Measurements from ENCODE around the gene RAB43. TPM values are rescaled to one million over a fixed set of nuclear protein-coding genes. Genes with fewer than 3 reads are reported as not detected.
"Not testable (repeated sequence)": the region's sequence is repeated elsewhere in the genome, so short reads cannot be mapped to it uniquely, and the experiment has no call there.

The RAB43 gene
- total RNA-seq, 1 donor from 2014 or later, result 11.4 TPM

- Mint-ChIP-seq H3K4me3 (no peak overlapping the region), H3K36me3 (ENCODE audit: low read depth) (peaks cover 12% of the 10 kb centered on the region), H3K4me1 (no peaks in the 10 kb centered on the region), H3K27me3 (ENCODE audit: low read depth) (no peaks in the 10 kb centered on the region), H3K9me3 (peaks cover 3% of the 10 kb centered on the region), H3K27ac (ENCODE audit: unreplicated experiment) (no peak overlapping the region)
- no peak for DNase-seq (ENCODE audit: low read depth, low spot score)
- no peak for TF ChIP-seq CTCF (conservative IDR thresholded peaks at IDR 0.05)
Measured at GRCh38 chr3:129100274-129100673, 21.3 kb downstream of the RAB43 start.

GRCh38 chr3:129095285-129095684 lies 26.3 kb downstream of the RAB43 start:
- Mint-ChIP-seq H3K4me3 (no peak overlapping the region), H3K4me1 (no peaks in the 10 kb centered on the region), H3K27ac (ENCODE audit: unreplicated experiment) (no peak overlapping the region), H3K27me3 (ENCODE audit: low read depth) (no peaks in the 10 kb centered on the region), H3K36me3 (ENCODE audit: low read depth) (peaks cover 12% of the 10 kb centered on the region), H3K9me3 (peaks cover 3% of the 10 kb centered on the region)
- no peak for DNase-seq (ENCODE audit: low read depth, low spot score)
- TF ChIP-seq CTCF (conservative IDR thresholded peaks at IDR 0.05), result no peak

GRCh38 chr3:129088312-129088711 lies 33.3 kb downstream of the RAB43 start:
- not testable (repeated sequence) for H3K27me3 Mint-ChIP-seq (ENCODE audit: low read depth); DNase-seq (ENCODE audit: low read depth, low spot score); H3K4me1 Mint-ChIP-seq; H3K36me3 Mint-ChIP-seq (ENCODE audit: low read depth); H3K9me3 Mint-ChIP-seq; H3K27ac Mint-ChIP-seq (ENCODE audit: unreplicated experiment); H3K4me3 Mint-ChIP-seq

- H3K4me1 Mint-ChIP-seq; H3K27ac Mint-ChIP-seq (ENCODE audit: unreplicated experiment); H3K9me3 Mint-ChIP-seq; H3K36me3 Mint-ChIP-seq (ENCODE audit: low read depth); H3K4me3 Mint-ChIP-seq; H3K27me3 Mint-ChIP-seq (ENCODE audit: low read depth): not testable (repeated sequence)
- peak; percentile 35 for DNase-seq (ENCODE audit: low read depth, low spot score)
Measured at GRCh38 chr3:129087904-129088303, 33.7 kb downstream of the RAB43 start.

- no peak overlapping the region for H3K4me3 Mint-ChIP-seq
- no peaks in the 10 kb centered on the region for H3K36me3 Mint-ChIP-seq (ENCODE audit: low read depth)
- no peaks in the 10 kb centered on the region for H3K4me1 Mint-ChIP-seq
- no peak for DNase-seq (ENCODE audit: low read depth, low spot score)
- H3K27ac Mint-ChIP-seq (ENCODE audit: unreplicated experiment), result no peak overlapping the region
- no peaks in the 10 kb centered on the region for H3K9me3 Mint-ChIP-seq
- no peak for TF ChIP-seq CTCF (conservative IDR thresholded peaks at IDR 0.05)
- no peaks in the 10 kb centered on the region for H3K27me3 Mint-ChIP-seq (ENCODE audit: low read depth)
Measured at GRCh38 chr3:129087138-129087702, 34.4 kb downstream of the RAB43 start.

- Mint-ChIP-seq H3K27ac (ENCODE audit: unreplicated experiment) (peak overlapping the region; percentile 84), H3K36me3 (ENCODE audit: low read depth) (no peaks in the 10 kb centered on the region), H3K27me3 (ENCODE audit: low read depth) (no peaks in the 10 kb centered on the region), H3K9me3 (no peaks in the 10 kb centered on the region), H3K4me3 (no peak overlapping the region), H3K4me1 (no peaks in the 10 kb centered on the region)
- DNase-seq (ENCODE audit: low read depth, low spot score), result no peak
- no peak for TF ChIP-seq CTCF (conservative IDR thresholded peaks at IDR 0.05)
Measured at GRCh38 chr3:129085818-129086217, 35.8 kb downstream of the RAB43 start.

Data from neural crest cell (in vitro differentiated cells).